ENCODE results near the gene MEPCE. TPM values are rescaled to one million over a fixed set of nuclear protein-coding genes. Genes with fewer than 3 reads are reported as not detected.
A peak's percentile ranks its signal among the peaks of the same experiment; 100 is the strongest.

Gene MEPCE
- total and polyA plus RNA-seq, 9 of the 15 experiments (the other 6 are each of a cell fraction or from before 2014, with no cell fraction given): 10.9 to 76.3 (median 44.1) TPM

DNA sequence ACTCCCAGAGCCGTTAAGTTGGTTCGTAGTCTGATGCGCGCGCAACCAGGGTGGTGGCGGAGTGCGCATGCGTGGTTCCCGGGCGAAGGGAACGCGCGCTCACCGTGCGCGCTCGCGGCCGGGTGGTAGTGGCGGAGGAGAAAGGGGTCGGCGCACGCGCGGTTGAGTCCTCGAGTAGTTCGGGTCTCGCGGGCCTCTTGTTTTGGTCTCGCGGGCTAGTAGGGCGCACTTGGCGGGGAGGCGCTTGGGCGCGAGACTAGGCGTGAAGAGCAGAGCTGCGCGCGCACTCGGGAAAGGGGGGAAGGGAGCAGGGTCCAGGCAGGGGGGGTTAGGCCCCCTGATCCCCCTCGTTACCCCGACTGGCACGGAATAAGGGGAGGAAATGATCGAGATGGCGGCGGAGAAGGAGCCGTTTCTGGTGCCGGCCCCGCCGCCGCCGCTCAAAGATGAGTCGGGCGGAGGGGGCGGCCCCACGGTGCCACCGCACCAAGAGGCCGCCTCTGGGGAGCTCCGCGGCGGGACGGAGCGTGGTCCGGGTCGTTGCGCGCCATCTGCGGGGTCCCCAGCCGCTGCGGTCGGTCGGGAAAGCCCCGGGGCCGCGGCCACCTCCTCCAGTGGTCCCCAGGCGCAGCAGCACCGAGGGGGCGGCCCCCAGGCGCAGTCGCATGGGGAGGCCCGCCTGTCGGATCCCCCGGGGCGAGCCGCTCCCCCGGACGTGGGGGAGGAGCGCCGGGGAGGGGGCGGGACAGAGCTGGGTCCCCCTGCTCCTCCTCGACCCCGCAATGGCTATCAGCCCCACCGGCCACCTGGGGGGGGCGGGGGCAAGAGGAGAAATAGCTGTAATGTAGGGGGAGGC, at the start of gene MEPCE (continued):
- TF ChIP-seq MXI1 (IDR thresholded peaks at IDR 0.05; ENCODE audit: low read depth, low read length) (no peak), ZNF124 (CRISPR knock-in tag; IDR thresholded peaks at IDR 0.05) (no peak), ZNF23 (CRISPR knock-in tag; IDR thresholded peaks at IDR 0.05) (no peak), ZC3H11A (IDR thresholded peaks at IDR 0.05; ENCODE audit: low read depth, low read length) (no peak), NEUROD1 (IDR thresholded peaks at IDR 0.05; ENCODE audit: borderline replicate concordance, low read depth, low read length, partially characterized antibody) (peak; percentile 23), SAFB2 (IDR thresholded peaks at IDR 0.05; ENCODE audit: borderline replicate concordance, low read depth, low read length, severe bottlenecking) (no peak), DDX20 (tag; IDR thresholded peaks at IDR 0.05; ENCODE audit: low read depth) (no peak), ZNF274 (IDR thresholded peaks at IDR 0.05; ENCODE audit: borderline replicate concordance, low read depth, low read length) (peak; percentile 37; the same call in 1 of the 2 replicates), BHLHE40 (IDR thresholded peaks at IDR 0.05; ENCODE audit: low read length) (no peak), HSF4 (CRISPR knock-in tag; IDR thresholded peaks at IDR 0.05; ENCODE audit: borderline replicate concordance) (no peak), SETDB1 (IDR thresholded peaks at IDR 0.05; ENCODE audit: low read length) (no peak), MYBL2 (IDR thresholded peaks at IDR 0.05; ENCODE audit: low read depth) (no peak), MYBL2 (CRISPR knock-in tag; IDR thresholded peaks at IDR 0.05; ENCODE audit: borderline replicate concordance) (no peak), SRSF7 (optimal IDR thresholded peaks at IDR 0.05; ENCODE audit: low read depth, low read length) (no peak), ZNF311 (CRISPR knock-in tag; IDR thresholded peaks at IDR 0.05) (no peak), ZKSCAN3 (CRISPR knock-in tag; IDR thresholded peaks at IDR 0.05) (no peak), ZNF263 (CRISPR knock-in tag; IDR thresholded peaks at IDR 0.05; ENCODE audit: borderline replicate concordance) (no peak), POLR3G (IDR thresholded peaks at IDR 0.05; ENCODE audit: extremely low read depth, insufficient read length, insufficient replicate concordance) (no peak), BRD4 (IDR thresholded peaks at IDR 0.05) (peak; percentile 87; the same call in 1 of the 2 replicates), MTA2 (IDR thresholded peaks at IDR 0.05; ENCODE audit: low read depth) (no peak), SP2 (IDR thresholded peaks at IDR 0.05; ENCODE audit: extremely low read depth, low read depth, low read length, poor library complexity, severe bottlenecking) (no peak), ILF3 (IDR thresholded peaks at IDR 0.05; ENCODE audit: borderline replicate concordance) (peak; percentile 60; the same call in 1 of the 2 replicates), ZBED1 (IDR thresholded peaks at IDR 0.05) (no peak; the same call in none of the 2 replicates), U2AF1 (optimal IDR thresholded peaks at IDR 0.05; ENCODE audit: low read depth, low read length) (peak; percentile 95), MCM5 (IDR thresholded peaks at IDR 0.05; ENCODE audit: low read depth) (no peak), GATA2 (CRISPR knock-in tag; IDR thresholded peaks at IDR 0.05) (no peak)
- TF ChIP-seq, protein P1, sequence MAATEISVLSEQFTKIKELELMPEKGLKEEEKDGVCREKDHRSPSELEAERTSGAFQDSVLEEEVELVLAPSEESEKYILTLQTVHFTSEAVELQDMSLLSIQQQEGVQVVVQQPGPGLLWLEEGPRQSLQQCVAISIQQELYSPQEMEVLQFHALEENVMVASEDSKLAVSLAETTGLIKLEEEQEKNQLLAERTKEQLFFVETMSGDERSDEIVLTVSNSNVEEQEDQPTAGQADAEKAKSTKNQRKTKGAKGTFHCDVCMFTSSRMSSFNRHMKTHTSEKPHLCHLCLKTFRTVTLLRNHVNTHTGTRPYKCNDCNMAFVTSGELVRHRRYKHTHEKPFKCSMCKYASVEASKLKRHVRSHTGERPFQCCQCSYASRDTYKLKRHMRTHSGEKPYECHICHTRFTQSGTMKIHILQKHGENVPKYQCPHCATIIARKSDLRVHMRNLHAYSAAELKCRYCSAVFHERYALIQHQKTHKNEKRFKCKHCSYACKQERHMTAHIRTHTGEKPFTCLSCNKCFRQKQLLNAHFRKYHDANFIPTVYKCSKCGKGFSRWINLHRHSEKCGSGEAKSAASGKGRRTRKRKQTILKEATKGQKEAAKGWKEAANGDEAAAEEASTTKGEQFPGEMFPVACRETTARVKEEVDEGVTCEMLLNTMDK (IDR thresholded peaks at IDR 0.05; ENCODE audit: borderline replicate concordance, insufficient read depth, low read depth, low read length, poor library complexity, severe bottlenecking): no peak
- TF ChIP-seq, protein P2, sequence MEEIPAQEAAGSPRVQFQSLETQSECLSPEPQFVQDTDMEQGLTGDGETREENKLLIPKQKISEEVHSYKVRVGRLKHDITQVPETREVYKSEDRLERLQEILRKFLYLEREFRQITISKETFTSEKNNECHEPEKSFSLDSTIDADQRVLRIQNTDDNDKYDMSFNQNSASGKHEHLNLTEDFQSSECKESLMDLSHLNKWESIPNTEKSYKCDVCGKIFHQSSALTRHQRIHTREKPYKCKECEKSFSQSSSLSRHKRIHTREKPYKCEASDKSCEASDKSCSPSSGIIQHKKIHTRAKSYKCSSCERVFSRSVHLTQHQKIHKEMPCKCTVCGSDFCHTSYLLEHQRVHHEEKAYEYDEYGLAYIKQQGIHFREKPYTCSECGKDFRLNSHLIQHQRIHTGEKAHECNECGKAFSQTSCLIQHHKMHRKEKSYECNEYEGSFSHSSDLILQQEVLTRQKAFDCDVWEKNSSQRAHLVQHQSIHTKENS (CRISPR knock-in tag; IDR thresholded peaks at IDR 0.05): no peak
